ENCODE measurements around the gene IFT20. TPM values are rescaled to one million over a fixed set of nuclear protein-coding genes. Genes with fewer than 3 reads are reported as not detected.
"Not testable (repeated sequence)": the region's sequence is repeated elsewhere in the genome, so short reads cannot be mapped to it uniquely, and the experiment has no call there.

Gene IFT20
- total RNA-seq, 1 donor from 2014 or later = 24.1 TPM

GRCh38 chr17:28306954-28307401 is 28.3 kb downstream of the IFT20 start:
- H3K4me1 Mint-ChIP-seq (ENCODE audit: low read depth) = no peaks in the 10 kb centered on the region
- peaks cover 37% of the 10 kb centered on the region for H3K27me3 Mint-ChIP-seq (ENCODE audit: low read depth)
- no peak overlapping the region for H3K4me3 Mint-ChIP-seq (ENCODE audit: low read depth)
- intact Hi-C loops (cut with micrococcal nuclease) = no loop called here
- H3K9me3 Mint-ChIP-seq = no peaks in the 10 kb centered on the region
- no peak for DNase-seq (ENCODE audit: low spot score)
- H3K36me3 Mint-ChIP-seq (ENCODE audit: low read depth) = no peaks in the 10 kb centered on the region
- no peak overlapping the region for H3K27ac Mint-ChIP-seq

DNA sequence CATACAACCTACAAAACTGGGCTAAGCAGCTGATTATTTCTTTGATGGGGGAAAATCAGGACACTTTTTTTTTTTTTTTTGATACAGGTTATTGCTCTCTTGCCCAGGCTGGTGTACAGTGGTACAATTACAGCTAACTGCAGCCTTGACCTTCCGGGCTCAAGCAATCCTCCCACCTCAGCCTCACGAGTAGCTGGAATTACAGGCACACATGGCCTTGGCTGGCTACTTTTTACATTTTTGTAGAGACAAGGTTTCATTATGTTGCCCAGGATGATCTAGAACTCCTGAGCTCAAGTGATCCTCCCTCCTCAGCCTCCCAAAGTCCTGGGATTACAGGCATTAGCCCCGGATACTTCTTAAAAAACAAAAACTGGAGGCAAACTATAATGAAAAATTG is 36.8 kb downstream of the IFT20 start:
- DNase-seq (ENCODE audit: low spot score) = no peak
- H3K4me1 Mint-ChIP-seq (ENCODE audit: low read depth) = peaks cover 13% of the 10 kb centered on the region
- no peaks in the 10 kb centered on the region for H3K36me3 Mint-ChIP-seq (ENCODE audit: low read depth)
- intact Hi-C loops (cut with micrococcal nuclease) = no loop called here
- H3K9me3 Mint-ChIP-seq = no peaks in the 10 kb centered on the region
- no peak overlapping the region for H3K27ac Mint-ChIP-seq
- peaks cover 9% of the 10 kb centered on the region for H3K27me3 Mint-ChIP-seq (ENCODE audit: low read depth)
- no peak overlapping the region for H3K4me3 Mint-ChIP-seq (ENCODE audit: low read depth)

GRCh38 chr17:28295677-28296578 is 39.3 kb downstream of the IFT20 start:
- intact Hi-C loops (cut with micrococcal nuclease) = no loop called here
- Mint-ChIP-seq H3K27me3 (ENCODE audit: low read depth) (peaks cover 27% of the 10 kb centered on the region), H3K4me1 (ENCODE audit: low read depth) (peaks cover 13% of the 10 kb centered on the region), H3K27ac (peak overlapping the region; percentile 10), H3K36me3 (ENCODE audit: low read depth) (no peaks in the 10 kb centered on the region), H3K9me3 (no peaks in the 10 kb centered on the region), H3K4me3 (ENCODE audit: low read depth) (no peak overlapping the region)
- no peak for DNase-seq (ENCODE audit: low spot score)

GRCh38 chr17:28293994-28294393 is 41.3 kb downstream of the IFT20 start:
- DNase-seq (ENCODE audit: low spot score) = no peak
- Mint-ChIP-seq H3K36me3 (ENCODE audit: low read depth) (no peaks in the 10 kb centered on the region), H3K9me3 (no peaks in the 10 kb centered on the region), H3K27me3 (ENCODE audit: low read depth) (peaks cover 26% of the 10 kb centered on the region), H3K4me1 (ENCODE audit: low read depth) (peaks cover 13% of the 10 kb centered on the region), H3K27ac (no peak overlapping the region), H3K4me3 (ENCODE audit: low read depth) (no peak overlapping the region)
- intact Hi-C loops (cut with micrococcal nuclease) = no loop called here

DNA sequence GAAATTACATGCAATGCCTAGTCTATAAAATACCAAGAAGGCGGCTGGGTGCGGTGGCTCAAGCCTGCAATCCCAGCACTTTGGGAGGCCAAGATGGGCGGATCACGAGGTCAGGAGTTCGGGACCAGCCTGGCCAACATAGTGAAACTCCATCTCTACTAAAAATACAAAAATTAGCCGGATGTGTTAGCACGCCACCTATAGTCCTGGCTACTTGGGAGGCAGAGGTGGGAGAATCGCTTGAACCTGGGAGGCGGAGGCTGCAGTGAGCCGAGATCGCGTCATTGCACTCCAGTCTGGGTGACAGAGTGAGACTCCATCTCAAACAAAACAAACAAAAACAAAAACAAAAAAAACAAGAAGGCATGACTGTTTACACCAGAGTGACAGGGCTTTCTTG is 42.4 kb downstream of the IFT20 start:
- H3K4me3 Mint-ChIP-seq (ENCODE audit: low read depth); DNase-seq (ENCODE audit: low spot score); H3K27ac Mint-ChIP-seq; H3K36me3 Mint-ChIP-seq (ENCODE audit: low read depth); intact Hi-C loops (cut with micrococcal nuclease); H3K9me3 Mint-ChIP-seq: not testable (repeated sequence)
- Mint-ChIP-seq H3K27me3 (ENCODE audit: low read depth) (peaks cover 26% of the 10 kb centered on the region), H3K4me1 (ENCODE audit: low read depth) (peaks cover 13% of the 10 kb centered on the region)

DNA sequence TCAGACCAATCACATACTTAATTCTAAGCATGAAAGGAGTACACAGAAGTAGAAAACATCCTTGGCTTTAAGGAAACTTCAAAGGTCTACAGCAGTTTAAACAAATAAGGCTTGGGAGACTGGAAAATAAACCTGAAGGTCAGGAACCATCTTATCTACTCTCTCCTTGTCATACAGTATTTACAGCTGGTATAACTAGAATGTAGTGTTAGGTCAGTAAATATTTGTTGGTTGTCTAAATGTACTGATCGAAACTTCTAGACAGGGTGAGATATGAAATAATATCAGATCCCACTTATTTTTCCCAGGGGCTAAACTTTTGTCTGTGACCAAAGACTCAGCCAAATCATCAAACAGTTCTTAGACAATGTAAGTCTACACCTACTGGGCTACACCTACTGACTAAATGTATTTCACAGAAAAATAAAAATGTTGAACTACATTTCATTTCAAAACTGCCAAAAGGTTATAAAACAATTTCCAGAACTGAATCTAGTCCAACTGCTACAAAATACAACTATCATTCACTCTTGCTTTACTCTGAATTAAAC is 43.4 kb downstream of the IFT20 start:
- intact Hi-C loops (cut with micrococcal nuclease) = no loop called here
- DNase-seq (ENCODE audit: low spot score) = no peak

GRCh38 chr17:28290703-28291102 is 44.6 kb downstream of the IFT20 start:
- intact Hi-C loops (cut with micrococcal nuclease) = no loop called here
- no peak overlapping the region for H3K27ac Mint-ChIP-seq
- H3K36me3 Mint-ChIP-seq (ENCODE audit: low read depth) = no peaks in the 10 kb centered on the region
- DNase-seq (ENCODE audit: low spot score) = no peak
- H3K4me1 Mint-ChIP-seq (ENCODE audit: low read depth) = peaks cover 2% of the 10 kb centered on the region
- peaks cover 31% of the 10 kb centered on the region for H3K27me3 Mint-ChIP-seq (ENCODE audit: low read depth)
- no peaks in the 10 kb centered on the region for H3K9me3 Mint-ChIP-seq
- H3K4me3 Mint-ChIP-seq (ENCODE audit: low read depth) = no peak overlapping the region

More for the DNA sequence above, 43.4 kb downstream of the IFT20 start:
- H3K36me3 Mint-ChIP-seq (ENCODE audit: low read depth) = no peaks in the 10 kb centered on the region
- no peak overlapping the region for H3K4me3 Mint-ChIP-seq (ENCODE audit: low read depth)
- no peaks in the 10 kb centered on the region for H3K9me3 Mint-ChIP-seq
- H3K27ac Mint-ChIP-seq = no peak overlapping the region
- H3K4me1 Mint-ChIP-seq (ENCODE audit: low read depth) = peaks cover 13% of the 10 kb centered on the region
- H3K27me3 Mint-ChIP-seq (ENCODE audit: low read depth) = peaks cover 26% of the 10 kb centered on the region

DNA sequence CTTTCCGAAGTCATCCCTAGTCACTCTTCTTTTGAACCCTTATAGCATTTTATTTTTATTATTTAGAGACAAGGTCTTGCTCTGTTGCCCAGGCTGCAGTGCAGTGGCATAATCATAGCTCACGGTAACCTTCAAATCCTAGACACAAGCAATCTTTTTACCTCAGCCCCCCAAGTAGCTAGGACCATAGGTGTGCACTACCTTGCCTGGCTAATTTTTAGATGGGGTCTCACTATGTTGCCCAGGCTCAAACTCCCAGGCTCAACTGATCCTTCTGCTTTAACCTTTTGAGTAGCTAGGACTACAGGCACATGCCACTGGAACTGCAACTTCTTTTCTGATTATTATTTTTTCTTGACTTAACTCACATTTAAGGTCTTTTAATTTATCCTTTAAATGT is 49.3 kb downstream of the IFT20 start:
- H3K9me3 Mint-ChIP-seq = no peaks in the 10 kb centered on the region
- no peak overlapping the region for H3K27ac Mint-ChIP-seq
- H3K36me3 Mint-ChIP-seq (ENCODE audit: low read depth) = no peaks in the 10 kb centered on the region
- no peak for DNase-seq (ENCODE audit: low spot score)
- H3K4me1 Mint-ChIP-seq (ENCODE audit: low read depth) = no peaks in the 10 kb centered on the region
- intact Hi-C loops (cut with micrococcal nuclease) = no loop called here
- H3K4me3 Mint-ChIP-seq (ENCODE audit: low read depth) = no peak overlapping the region
- H3K27me3 Mint-ChIP-seq (ENCODE audit: low read depth) = peaks cover 35% of the 10 kb centered on the region

GRCh38 chr17:28282596-28282995 is 52.7 kb downstream of the IFT20 start:
- no peak for DNase-seq (ENCODE audit: low spot score)
- Mint-ChIP-seq H3K27me3 (ENCODE audit: low read depth) (peaks cover 60% of the 10 kb centered on the region), H3K36me3 (ENCODE audit: low read depth) (no peaks in the 10 kb centered on the region), H3K27ac (no peak overlapping the region), H3K9me3 (no peaks in the 10 kb centered on the region), H3K4me1 (ENCODE audit: low read depth) (peaks cover 10% of the 10 kb centered on the region), H3K4me3 (ENCODE audit: low read depth) (no peak overlapping the region)
- intact Hi-C loops (cut with micrococcal nuclease) = no loop called here

DNA sequence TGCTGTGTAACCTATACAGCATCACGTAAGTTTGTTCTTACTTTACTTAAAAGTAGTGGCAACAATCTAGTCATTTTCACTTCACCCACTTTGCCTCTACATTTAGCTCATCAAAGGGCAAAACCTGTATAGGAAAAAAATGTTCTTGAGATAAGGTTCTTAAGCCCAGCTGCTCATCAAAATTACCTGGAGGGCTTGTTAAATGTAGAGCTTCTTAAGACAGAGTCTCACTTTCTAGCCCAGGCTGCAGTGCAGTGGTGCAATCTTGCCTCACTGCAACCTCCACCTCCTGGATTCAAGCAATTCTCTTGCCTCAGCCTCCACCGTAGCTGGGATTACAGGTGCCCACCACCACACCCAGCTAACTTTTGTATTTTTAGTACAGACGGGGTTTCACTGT is 54.4 kb downstream of the IFT20 start:
- no peak for DNase-seq (ENCODE audit: low spot score)
- H3K27ac Mint-ChIP-seq = no peak overlapping the region
- no peaks in the 10 kb centered on the region for H3K36me3 Mint-ChIP-seq (ENCODE audit: low read depth)
- H3K4me1 Mint-ChIP-seq (ENCODE audit: low read depth) = peaks cover 10% of the 10 kb centered on the region
- no peak overlapping the region for H3K4me3 Mint-ChIP-seq (ENCODE audit: low read depth)
- H3K27me3 Mint-ChIP-seq (ENCODE audit: low read depth) = peaks cover 69% of the 10 kb centered on the region
- intact Hi-C loops (cut with micrococcal nuclease) = no loop called here
- no peaks in the 10 kb centered on the region for H3K9me3 Mint-ChIP-seq

GRCh38 chr17:28279411-28279810 is 55.9 kb downstream of the IFT20 start:
- intact Hi-C loops (cut with micrococcal nuclease) = no loop called here
- no peaks in the 10 kb centered on the region for H3K36me3 Mint-ChIP-seq (ENCODE audit: low read depth)
- H3K4me1 Mint-ChIP-seq (ENCODE audit: low read depth) = peaks cover 17% of the 10 kb centered on the region
- no peak for DNase-seq (ENCODE audit: low spot score)
- H3K9me3 Mint-ChIP-seq = no peaks in the 10 kb centered on the region
- no peak overlapping the region for H3K27ac Mint-ChIP-seq
- peaks cover 77% of the 10 kb centered on the region for H3K27me3 Mint-ChIP-seq (ENCODE audit: low read depth)
- no peak overlapping the region for H3K4me3 Mint-ChIP-seq (ENCODE audit: low read depth)
